Endothelial cell (in vitro differentiated cells): ENCODE data around the gene OPHN1. TPM values are rescaled to one million over a fixed set of nuclear protein-coding genes. Genes with fewer than 3 reads are reported as not detected.
"Not testable (repeated sequence)": the region's sequence is repeated elsewhere in the genome, so short reads cannot be mapped to it uniquely, and the experiment has no call there.

Source experiments
- DNase-seq: peaks from one replicate; pipeline ENCODE4 v3.0.0; 2021; ENCODE audit warnings: low spot score
- H3K27ac Mint-ChIP-seq: one replicate; pipeline ENCODE4 v1.8.0; 2021; ENCODE audit warnings: mixed read lengths, inconsistent platforms; ENCODE audit not compliant: unreplicated experiment
- H3K27me3 Mint-ChIP-seq: one replicate; pipeline ENCODE4 v1.8.0; 2021; ENCODE audit warnings: mild to moderate bottlenecking, moderate library complexity, mixed read lengths, inconsistent platforms; ENCODE audit not compliant: unreplicated experiment
- H3K36me3 Mint-ChIP-seq: one replicate; pipeline ENCODE4 v1.8.0; 2021; ENCODE audit warnings: mild to moderate bottlenecking, low read depth, mixed read lengths, inconsistent platforms; ENCODE audit not compliant: unreplicated experiment
- H3K4me1 Mint-ChIP-seq: one replicate; pipeline ENCODE4 v1.8.0; 2021; ENCODE audit warnings: mild to moderate bottlenecking, mixed read lengths, inconsistent platforms; ENCODE audit not compliant: unreplicated experiment
- H3K4me3 Mint-ChIP-seq: one replicate; pipeline ENCODE4 v1.8.0; 2021; ENCODE audit warnings: mild to moderate bottlenecking, mixed read lengths, inconsistent platforms; ENCODE audit not compliant: unreplicated experiment
- H3K9me3 Mint-ChIP-seq: one replicate; pipeline ENCODE4 v1.8.0; 2021; ENCODE audit warnings: mixed read lengths, inconsistent platforms; ENCODE audit not compliant: unreplicated experiment
- CTCF ChIP-seq: fragments of 200-600 bp; sonication (generic); IDR thresholded peaks from one replicate; pipeline ENCODE4 v1.5.0; 2021; ENCODE audit warnings: antibody characterized with exemption; ENCODE audit not compliant: unreplicated experiment
- total RNA-seq: library from RNA; stranded (reverse); fragmentation: NEBNext Ultra II Directional; extraction: Animal tissue kit (Norgen Biotek cat#: 25700); gene quantifications from one replicate; pipeline ENCODE4 v1.2.1, GENCODE V29; 2021; ENCODE audit not compliant: unreplicated experiment

OPHN1 gene
- total RNA-seq, 1 donor from 2014 or later, result 13.2 TPM

DNA sequence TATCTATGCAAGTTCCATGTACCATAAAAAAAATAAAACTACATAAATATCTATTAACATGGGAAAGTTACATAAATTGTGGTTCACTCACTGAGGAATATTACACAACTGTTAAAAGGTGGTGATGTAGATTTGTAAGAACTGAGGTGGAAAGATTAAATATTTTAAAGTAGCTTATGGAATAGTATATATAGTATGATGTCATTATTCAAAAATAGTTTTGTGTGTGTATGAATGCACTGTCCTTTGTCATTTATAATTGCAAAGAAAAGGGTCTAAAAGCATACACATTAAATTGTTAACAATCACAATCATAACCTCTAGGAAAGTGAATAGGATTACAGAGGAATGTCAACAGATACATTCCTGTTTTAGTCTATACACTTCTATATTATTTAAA, 355.9 kb downstream of the OPHN1 start:
- H3K9me3 Mint-ChIP-seq, result no peaks in the 10 kb centered on the region
- no peaks in the 10 kb centered on the region for H3K4me1 Mint-ChIP-seq
- no peak for TF ChIP-seq CTCF
- no peak for DNase-seq
- H3K27ac Mint-ChIP-seq, result no peak overlapping the region
- no peak overlapping the region for H3K4me3 Mint-ChIP-seq
- peaks cover 25% of the 10 kb centered on the region for H3K36me3 Mint-ChIP-seq
- H3K27me3 Mint-ChIP-seq, result peaks cover 2% of the 10 kb centered on the region

- no peak for DNase-seq
- Mint-ChIP-seq H3K36me3 (peaks cover 20% of the 10 kb centered on the region), H3K27ac (no peak overlapping the region)
These were observed 361.3 kb downstream of the OPHN1 start for GRCh38 chrX:68072041-68072440.

DNA sequence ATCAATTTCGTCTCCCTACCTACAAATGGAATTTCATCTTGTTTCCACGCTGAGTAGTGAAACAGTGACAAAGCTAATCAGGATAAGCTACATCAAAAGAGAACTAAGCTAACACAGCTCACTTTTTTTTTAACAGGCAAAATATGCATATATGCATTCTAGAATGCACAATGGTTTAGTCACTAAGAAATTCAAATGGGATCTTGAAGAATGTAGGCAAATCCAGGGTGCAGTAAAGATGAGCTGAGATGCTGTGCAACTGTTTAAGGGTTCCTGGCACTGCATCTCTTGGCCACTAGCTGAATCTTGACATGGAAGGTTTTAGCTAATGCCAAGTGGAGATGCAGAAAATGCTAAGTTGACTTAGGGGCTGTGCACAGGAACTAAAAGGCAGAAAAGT, 363.2 kb downstream of the OPHN1 start:
- H3K4me1 Mint-ChIP-seq, H3K9me3 Mint-ChIP-seq, H3K4me3 Mint-ChIP-seq, DNase-seq, H3K27me3 Mint-ChIP-seq, H3K27ac Mint-ChIP-seq: not testable (repeated sequence)
- peaks cover 20% of the 10 kb centered on the region for H3K36me3 Mint-ChIP-seq

More at GRCh38 chrX:68072041-68072440, 361.3 kb downstream of the OPHN1 start:
- Mint-ChIP-seq H3K4me3 (no peak overlapping the region), H3K27me3 (peaks cover 2% of the 10 kb centered on the region), H3K9me3 (no peaks in the 10 kb centered on the region), H3K4me1 (no peaks in the 10 kb centered on the region)
- no peak for TF ChIP-seq CTCF

- no peak for TF ChIP-seq CTCF
- H3K36me3 Mint-ChIP-seq, result peaks cover 6% of the 10 kb centered on the region
- H3K9me3 Mint-ChIP-seq, result no peaks in the 10 kb centered on the region
- H3K4me3 Mint-ChIP-seq, result no peak overlapping the region
- H3K27ac Mint-ChIP-seq, result no peak overlapping the region
- no peak for DNase-seq
- H3K27me3 Mint-ChIP-seq, result no peaks in the 10 kb centered on the region
- H3K4me1 Mint-ChIP-seq, result no peaks in the 10 kb centered on the region
These were observed 372.1 kb downstream of the OPHN1 start for GRCh38 chrX:68061206-68061535.

- peaks cover 6% of the 10 kb centered on the region for H3K36me3 Mint-ChIP-seq
- DNase-seq, result no peak
- H3K27me3 Mint-ChIP-seq, result no peaks in the 10 kb centered on the region
- H3K4me3 Mint-ChIP-seq, result no peak overlapping the region
- no peaks in the 10 kb centered on the region for H3K9me3 Mint-ChIP-seq
- no peak overlapping the region for H3K27ac Mint-ChIP-seq
- no peaks in the 10 kb centered on the region for H3K4me1 Mint-ChIP-seq
- TF ChIP-seq CTCF, result no peak
These were observed 372.6 kb downstream of the OPHN1 start for GRCh38 chrX:68060506-68061205.
